GM18507 (cell line): ENCODE results near the gene TCEANC.
A peak's percentile ranks its signal among the peaks of the same experiment; 100 is the strongest.
"Not testable (repeated sequence)": the region's sequence is repeated elsewhere in the genome, so short reads cannot be mapped to it uniquely, and the experiment has no call there.

Source experiments
- DNase-seq: peaks from one replicate; pipeline ENCODE4 v3.0.0; 2011; ENCODE audit warnings: low read depth; ENCODE audit not compliant: insufficient read length; ENCODE audit errors: extremely low spot score
- FAIRE-seq: peaks from 2 replicates; lab custom pipeline; 2011; peaks lifted over from hg19 to GRCh38; lab: Jason Lieb, UNC

The TCEANC gene

GRCh38 chrX:13652850-13653693 lies at the start of gene TCEANC:
TSS of gene TCEANC (plus strand) at chrX:13653141. CDS start at chrX:13662509, 9,368 bp downstream.
- peak; percentile 100 for FAIRE-seq

GRCh38 chrX:13605611-13606010 lies 47.3 kb upstream of the TCEANC start:
- DNase-seq (no peak), FAIRE-seq (no peak)

More at GRCh38 chrX:13652850-13653693, at the start of gene TCEANC:
- peak; percentile 76 for DNase-seq

- no peak for FAIRE-seq
- no peak for DNase-seq
Observed at GRCh38 chrX:13607331-13607995, 45.5 kb upstream of the TCEANC start.

GRCh38 chrX:13607996-13608365 lies 45.0 kb upstream of the TCEANC start:
- no peak for FAIRE-seq
- DNase-seq = no peak

GRCh38 chrX:13614154-13614553 lies 38.8 kb upstream of the TCEANC start:
- FAIRE-seq (no peak), DNase-seq (no peak)

GRCh38 chrX:13620207-13620606 lies 32.7 kb upstream of the TCEANC start:
- no peak for DNase-seq
- FAIRE-seq = peak; percentile 59

GRCh38 chrX:13622401-13622964 lies 30.5 kb upstream of the TCEANC start:
- no peak for FAIRE-seq
- no peak for DNase-seq

GRCh38 chrX:13627306-13627705 lies 25.6 kb upstream of the TCEANC start:
- FAIRE-seq (no peak), DNase-seq (no peak)

GRCh38 chrX:13637224-13637623 lies 15.7 kb upstream of the TCEANC start:
- not testable (repeated sequence) for FAIRE-seq, DNase-seq

- FAIRE-seq (no peak), DNase-seq (no peak)
Observed at GRCh38 chrX:13638021-13638420, 14.9 kb upstream of the TCEANC start.

- no peak for FAIRE-seq
- no peak for DNase-seq
Observed at GRCh38 chrX:13638826-13639225, 14.1 kb upstream of the TCEANC start.

- FAIRE-seq, DNase-seq: not testable (repeated sequence)
Observed at GRCh38 chrX:13641684-13642083, 11.3 kb upstream of the TCEANC start.

- FAIRE-seq = peak; percentile 59
- no peak for DNase-seq
Observed at GRCh38 chrX:13645464-13646153, 7.3 kb upstream of the TCEANC start.

- FAIRE-seq (peak; percentile 87), DNase-seq (no peak)
Observed at GRCh38 chrX:13646154-13646549, 6.8 kb upstream of the TCEANC start.

- no peak for DNase-seq
- FAIRE-seq = peak; percentile 76
Observed at GRCh38 chrX:13647709-13648212, 5.2 kb upstream of the TCEANC start.

- FAIRE-seq, DNase-seq: not testable (repeated sequence)
Observed at GRCh38 chrX:13648336-13648735, 4.6 kb upstream of the TCEANC start.

- DNase-seq = no peak
- FAIRE-seq = no peak
Observed at GRCh38 chrX:13649838-13650237, 3.1 kb upstream of the TCEANC start.

- no peak for FAIRE-seq
Observed at GRCh38 chrX:13650318-13650717, 2.6 kb upstream of the TCEANC start.

GRCh38 chrX:13651150-13651549 lies 1.8 kb upstream of the TCEANC start:
- no peak for DNase-seq
- no peak for FAIRE-seq

More at GRCh38 chrX:13650318-13650717, 2.6 kb upstream of the TCEANC start:
- DNase-seq = no peak
